WTC11 (cell line): Measurements from ENCODE around the gene FNDC3B. TPM values are rescaled to one million over a fixed set of nuclear protein-coding genes. Genes with fewer than 3 reads are reported as not detected.

ENCODE experiments used
- ATAC-seq: fragments of 200-7000 bp; cut with Tn5 transposase; 2 replicates; pipeline ENCODE4 v1.10.0; 2021; ENCODE audit warnings: mild to moderate bottlenecking, moderate library complexity
- CTCF ChIA-PET: fragments of 300-600 bp; sonication (Branson Sonifier 250); formaldehyde crosslinking; loops from one replicate; lab custom pipeline; 2021; ENCODE audit warnings: antibody characterized with exemption; lab: Charles Lee
- POLR2A ChIA-PET: fragments of 350-600 bp; sonication (Branson Sonifier 250); formaldehyde crosslinking; loops from one replicate; lab custom pipeline; 2021; ENCODE audit warnings: antibody characterized with exemption; lab: Charles Lee
- DNase-seq: peaks from one replicate; pipeline ENCODE4 v3.0.0; 2021; ENCODE audit warnings: low spot score
- H3K27ac Mint-ChIP-seq: 2 replicates; pipeline ENCODE4 v1.8.0; 2021; ENCODE audit warnings: mixed read lengths
- H3K27me3 Mint-ChIP-seq: 2 replicates; pipeline ENCODE4 v1.8.0; 2021; ENCODE audit warnings: low read depth, mild to moderate bottlenecking, moderate library complexity, mixed read lengths
- H3K36me3 Mint-ChIP-seq: 2 replicates; pipeline ENCODE4 v1.8.0; 2021; ENCODE audit warnings: mixed read lengths
- H3K4me1 Mint-ChIP-seq: 2 replicates; pipeline ENCODE4 v1.8.0; 2022; ENCODE audit warnings: mixed read lengths
- H3K4me3 Mint-ChIP-seq: 2 replicates; pipeline ENCODE4 v1.8.0; 2021; ENCODE audit warnings: mild to moderate bottlenecking, moderate library complexity, mixed read lengths
- H3K9me3 Mint-ChIP-seq: 2 replicates; pipeline ENCODE4 v1.8.0; 2021; ENCODE audit warnings: mixed read lengths
- CREM ChIP-seq: sonication (generic); formaldehyde crosslinking; IDR thresholded peaks from 2 replicates; pipeline ENCODE4 v1.8.1; 2022; ENCODE audit warnings: mild to moderate bottlenecking, missing genetic modification reagents, moderate library complexity
- FOXK1 ChIP-seq: sonication (generic); formaldehyde crosslinking; IDR thresholded peaks from 2 replicates; pipeline ENCODE4 v1.8.0; 2022; ENCODE audit warnings: mild to moderate bottlenecking, moderate library complexity, missing genetic modification reagents
- FOXP1 ChIP-seq: sonication (generic); formaldehyde crosslinking; IDR thresholded peaks from 2 replicates; pipeline ENCODE4 v1.8.0; 2022; ENCODE audit warnings: missing genetic modification reagents, mild to moderate bottlenecking, moderate library complexity, borderline replicate concordance
- MLX ChIP-seq: sonication (generic); formaldehyde crosslinking; IDR thresholded peaks from 2 replicates; pipeline ENCODE4 v1.8.1; 2023; ENCODE audit warnings: mild to moderate bottlenecking, missing genetic modification reagents, moderate library complexity
- MXD4 ChIP-seq: fragments of 250-450 bp; sonication (Bioruptor Pico); IDR thresholded peaks from 2 replicates; pipeline ENCODE4 v1.8.0; 2021; ENCODE audit warnings: mild to moderate bottlenecking, moderate library complexity, borderline replicate concordance
- MYBL2 ChIP-seq: sonication (generic); formaldehyde crosslinking; IDR thresholded peaks from 2 replicates; pipeline ENCODE4 v1.8.1; 2023; ENCODE audit warnings: mild to moderate bottlenecking, moderate library complexity, missing genetic modification reagents
- NFYB ChIP-seq: sonication (generic); formaldehyde crosslinking; conservative IDR thresholded peaks from 2 replicates; pipeline ENCODE4 v1.8.0; 2022; ENCODE audit warnings: low read depth, missing genetic modification reagents
- OVOL2 ChIP-seq: fragments of 250-450 bp; sonication (Bioruptor Pico); IDR thresholded peaks from 2 replicates; pipeline ENCODE4 v1.9.0; 2021; ENCODE audit warnings: mild to moderate bottlenecking, borderline replicate concordance
- SMAD3 ChIP-seq: sonication (generic); formaldehyde crosslinking; IDR thresholded peaks from 2 replicates; pipeline ENCODE4 v1.8.0; 2022; ENCODE audit warnings: missing genetic modification reagents, mild to moderate bottlenecking, borderline replicate concordance
- SP1 ChIP-seq: sonication (generic); formaldehyde crosslinking; conservative IDR thresholded peaks from 2 replicates; pipeline ENCODE4 v1.8.1; 2022; ENCODE audit warnings: missing genetic modification reagents
- USF1 ChIP-seq: sonication (generic); formaldehyde crosslinking; IDR thresholded peaks from 2 replicates; pipeline ENCODE4 v1.8.0; 2022; ENCODE audit warnings: mild to moderate bottlenecking, missing genetic modification reagents
- ZBTB21 ChIP-seq: sonication (generic); formaldehyde crosslinking; IDR thresholded peaks from 2 replicates; pipeline ENCODE4 v1.8.1; 2023; ENCODE audit warnings: mild to moderate bottlenecking, missing genetic modification reagents, borderline replicate concordance
- ZMAT4 ChIP-seq: fragments of 250-450 bp; sonication (Bioruptor Pico); IDR thresholded peaks from 2 replicates; pipeline ENCODE4 v1.9.0; 2021; ENCODE audit warnings: mild to moderate bottlenecking
- ZNF138 ChIP-seq: sonication (generic); formaldehyde crosslinking; conservative IDR thresholded peaks from 2 replicates; pipeline ENCODE4 v1.8.1; 2022; ENCODE audit warnings: mild to moderate bottlenecking, moderate library complexity, missing genetic modification reagents
- ZNF263 ChIP-seq: sonication (generic); formaldehyde crosslinking; IDR thresholded peaks from 2 replicates; pipeline ENCODE4 v1.8.1; 2022; ENCODE audit warnings: low read depth, mild to moderate bottlenecking, moderate library complexity, missing genetic modification reagents
- ZNF317 ChIP-seq: sonication (generic); formaldehyde crosslinking; IDR thresholded peaks from 2 replicates; pipeline ENCODE4 v1.8.1; 2023; ENCODE audit warnings: low read depth, mild to moderate bottlenecking, moderate library complexity, missing genetic modification reagents, borderline replicate concordance
- ZNF423 ChIP-seq: fragments of 250-450 bp; sonication (Bioruptor Pico); IDR thresholded peaks from 2 replicates; pipeline ENCODE4 v2.1.2; 2022; ENCODE audit warnings: mild to moderate bottlenecking, moderate library complexity
- ZSCAN18 ChIP-seq: fragments of 250-450 bp; sonication (Bioruptor Pico); IDR thresholded peaks from 2 replicates; pipeline ENCODE4 v2.1.2; 2022; ENCODE audit warnings: mild to moderate bottlenecking, moderate library complexity
- total RNA-seq: library from RNA; stranded (reverse); gene quantifications from 3 replicates; pipeline ENCODE4 v1.2.3, GENCODE V29; 2021
- TF ChIP-seq, protein P1 (sequence below): sonication (generic); formaldehyde crosslinking; IDR thresholded peaks from 2 replicates; pipeline ENCODE4 v1.8.0; 2022; ENCODE audit warnings: mild to moderate bottlenecking, missing genetic modification reagents
- TF ChIP-seq, protein P2 (sequence below): sonication (generic); formaldehyde crosslinking; IDR thresholded peaks from 2 replicates; pipeline ENCODE4 v1.8.0; 2023; ENCODE audit warnings: mild to moderate bottlenecking, missing genetic modification reagents

The FNDC3B gene
- total RNA-seq, 1 experiment from 2014 or later, result 42.8 TPM

- TF ChIP-seq ZNF138 (CRISPR knock-in tag) (no peak), MLX (no peak), FOXK1 (CRISPR knock-in tag) (no peak), OVOL2 (no peak), FOXP1 (CRISPR knock-in tag) (no peak), ZBTB21 (CRISPR knock-in tag) (no peak), MYBL2 (CRISPR knock-in tag) (no peak), ZSCAN18 (no peak), ZNF317 (CRISPR knock-in tag) (no peak), ZNF263 (CRISPR knock-in tag) (no peak), USF1 (no peak), ZMAT4 (no peak), SP1 (no peak), SMAD3 (CRISPR knock-in tag) (no peak)
- TF ChIP-seq, protein P1, sequence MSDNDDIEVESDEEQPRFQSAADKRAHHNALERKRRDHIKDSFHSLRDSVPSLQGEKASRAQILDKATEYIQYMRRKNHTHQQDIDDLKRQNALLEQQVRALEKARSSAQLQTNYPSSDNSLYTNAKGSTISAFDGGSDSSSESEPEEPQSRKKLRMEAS (CRISPR knock-in tag), result no peak
- ChIA-PET POLR2A (no interaction called here), CTCF (no interaction called here)
- H3K27ac Mint-ChIP-seq, result no peak overlapping the region
- peaks cover 7% of the 10 kb centered on the region for H3K4me1 Mint-ChIP-seq
- no peaks in the 10 kb centered on the region for H3K27me3 Mint-ChIP-seq
- H3K4me3 Mint-ChIP-seq, result no peak overlapping the region
- DNase-seq, result no peak
- H3K9me3 Mint-ChIP-seq, result peaks cover 35% of the 10 kb centered on the region
- ATAC-seq, result no peak
- peaks cover 69% of the 10 kb centered on the region for H3K36me3 Mint-ChIP-seq
These were observed 341.3 kb downstream of the FNDC3B start for GRCh38 chr3:172380632-172381031.

DNA sequence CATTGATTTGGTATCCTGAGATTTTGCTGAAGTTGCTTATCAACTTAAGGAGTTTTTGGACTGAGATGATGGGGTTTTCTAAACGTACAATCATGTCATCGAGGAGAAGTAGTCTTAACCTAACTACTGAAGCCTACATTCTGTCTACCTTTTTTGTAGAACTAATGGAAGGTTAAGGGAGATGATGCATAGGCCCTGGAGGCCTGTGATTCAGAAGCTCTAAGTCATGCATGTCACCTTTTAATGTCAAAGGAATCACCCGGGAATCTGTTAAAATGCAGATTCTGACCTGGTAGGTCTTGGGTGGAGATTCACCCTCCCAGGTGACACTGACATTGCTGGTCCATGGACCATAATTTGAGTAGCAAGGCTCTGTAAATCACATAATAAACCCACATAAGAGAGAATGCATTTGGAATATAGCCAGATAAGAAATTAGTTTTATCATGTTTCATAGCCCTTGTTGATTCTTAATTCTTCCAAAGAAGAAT lies 344.0 kb downstream of the FNDC3B start:
- peaks cover 6% of the 10 kb centered on the region for H3K4me1 Mint-ChIP-seq
- no peaks in the 10 kb centered on the region for H3K27me3 Mint-ChIP-seq
- ATAC-seq, result no peak
- CTCF ChIA-PET, result no interaction called here
- TF ChIP-seq ZNF423 (CRISPR knock-in tag) (no peak), MXD4 (CRISPR knock-in tag) (no peak), NFYB (no peak), CREM (CRISPR knock-in tag) (no peak)
- TF ChIP-seq, protein P2, sequence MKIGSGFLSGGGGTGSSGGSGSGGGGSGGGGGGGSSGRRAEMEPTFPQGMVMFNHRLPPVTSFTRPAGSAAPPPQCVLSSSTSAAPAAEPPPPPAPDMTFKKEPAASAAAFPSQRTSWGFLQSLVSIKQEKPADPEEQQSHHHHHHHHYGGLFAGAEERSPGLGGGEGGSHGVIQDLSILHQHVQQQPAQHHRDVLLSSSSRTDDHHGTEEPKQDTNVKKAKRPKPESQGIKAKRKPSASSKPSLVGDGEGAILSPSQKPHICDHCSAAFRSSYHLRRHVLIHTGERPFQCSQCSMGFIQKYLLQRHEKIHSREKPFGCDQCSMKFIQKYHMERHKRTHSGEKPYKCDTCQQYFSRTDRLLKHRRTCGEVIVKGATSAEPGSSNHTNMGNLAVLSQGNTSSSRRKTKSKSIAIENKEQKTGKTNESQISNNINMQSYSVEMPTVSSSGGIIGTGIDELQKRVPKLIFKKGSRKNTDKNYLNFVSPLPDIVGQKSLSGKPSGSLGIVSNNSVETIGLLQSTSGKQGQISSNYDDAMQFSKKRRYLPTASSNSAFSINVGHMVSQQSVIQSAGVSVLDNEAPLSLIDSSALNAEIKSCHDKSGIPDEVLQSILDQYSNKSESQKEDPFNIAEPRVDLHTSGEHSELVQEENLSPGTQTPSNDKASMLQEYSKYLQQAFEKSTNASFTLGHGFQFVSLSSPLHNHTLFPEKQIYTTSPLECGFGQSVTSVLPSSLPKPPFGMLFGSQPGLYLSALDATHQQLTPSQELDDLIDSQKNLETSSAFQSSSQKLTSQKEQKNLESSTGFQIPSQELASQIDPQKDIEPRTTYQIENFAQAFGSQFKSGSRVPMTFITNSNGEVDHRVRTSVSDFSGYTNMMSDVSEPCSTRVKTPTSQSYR (CRISPR knock-in tag), result no peak
- H3K9me3 Mint-ChIP-seq, result peaks cover 32% of the 10 kb centered on the region
- no peak overlapping the region for H3K4me3 Mint-ChIP-seq
- POLR2A ChIA-PET, result no interaction called here
- DNase-seq, result no peak
- H3K27ac Mint-ChIP-seq, result no peak overlapping the region
- peaks cover 48% of the 10 kb centered on the region for H3K36me3 Mint-ChIP-seq
